OCI-LY3 (cell line): ENCODE measurements around the gene IFFO2.

Experiments
- H2AFZ ChIP-seq: fragments of 200-600, 300-600 bp; shearing (Covaris generic); 2 replicates; pipeline ENCODE4 v1.6.0; 2014; ENCODE audit warnings: antibody characterized with exemption, low read depth, low read length
- H3K27ac ChIP-seq: fragments of 200-600, 300-600 bp; sonication (generic); 2 replicates; pipeline ENCODE4 v1.5.1; 2014; ENCODE audit warnings: mild to moderate bottlenecking, low read length, moderate library complexity, mixed read lengths
- H3K27me3 ChIP-seq: fragments of 200-600, 300-600 bp; sonication (generic); 2 replicates; pipeline ENCODE4 v1.6.1; 2014; ENCODE audit warnings: low read depth, low read length, mixed read lengths
- H3K36me3 ChIP-seq: fragments of 200-600, 300-600 bp; sonication (generic); replicated peaks from 2 replicates; pipeline ENCODE3; 2014; ENCODE audit warnings: low read depth, low read length, mixed read lengths
- H3K4me1 ChIP-seq: fragments of 300-600, 200-600 bp; sonication (generic); 2 replicates; pipeline ENCODE4 v1.6.1; 2014; ENCODE audit warnings: low read length, mixed read lengths
- H3K4me2 ChIP-seq: fragments of 200-600, 300-600 bp; sonication (generic); 2 replicates; pipeline ENCODE4 v1.6.1; 2014; ENCODE audit warnings: low read length, mixed read lengths
- H3K4me3 ChIP-seq: fragments of 300-600, 200-600 bp; sonication (generic); 2 replicates; pipeline ENCODE4 v1.5.1; 2014; ENCODE audit warnings: antibody characterized with exemption, mild to moderate bottlenecking, low read length, moderate library complexity
- H3K79me2 ChIP-seq: fragments of 300-600, 200-600 bp; shearing (Covaris generic); 2 replicates; pipeline ENCODE4 v1.6.1; 2014; ENCODE audit warnings: mild to moderate bottlenecking, low read length, mixed read lengths
- H3K9ac ChIP-seq: fragments of 300-600, 200-600 bp; shearing (Covaris generic); 2 replicates; pipeline ENCODE4 v1.6.0; 2014; ENCODE audit warnings: mild to moderate bottlenecking, low read length, moderate library complexity
- H3K9me3 ChIP-seq: fragments of 200-600, 300-600 bp; shearing (Covaris generic); 2 replicates; pipeline ENCODE4 v1.6.1; 2014; ENCODE audit warnings: low read length, mixed read lengths; ENCODE audit not compliant: insufficient read depth
- H4K20me1 ChIP-seq: fragments of 200-600, 300-600 bp; sonication (generic); 2 replicates; pipeline ENCODE4 v1.6.1; 2016; ENCODE audit warnings: low read length, mixed read lengths; ENCODE audit not compliant: insufficient read depth
- EZH2phosphoT487 ChIP-seq: fragments of 200-600 bp; shearing (Covaris generic); IDR thresholded peaks from 2 replicates; pipeline ENCODE4 v1.6.1; 2018; ENCODE audit warnings: antibody characterized with exemption, mixed run types, low read depth
- TF ChIP-seq, protein P1 (sequence below): fragments of 200-600, 300-600 bp; sonication (generic); IDR thresholded peaks from 2 replicates; pipeline ENCODE4 v1.5.1; 2014; ENCODE audit warnings: antibody characterized with exemption, low read length, low read depth

IFFO2 gene

DNA sequence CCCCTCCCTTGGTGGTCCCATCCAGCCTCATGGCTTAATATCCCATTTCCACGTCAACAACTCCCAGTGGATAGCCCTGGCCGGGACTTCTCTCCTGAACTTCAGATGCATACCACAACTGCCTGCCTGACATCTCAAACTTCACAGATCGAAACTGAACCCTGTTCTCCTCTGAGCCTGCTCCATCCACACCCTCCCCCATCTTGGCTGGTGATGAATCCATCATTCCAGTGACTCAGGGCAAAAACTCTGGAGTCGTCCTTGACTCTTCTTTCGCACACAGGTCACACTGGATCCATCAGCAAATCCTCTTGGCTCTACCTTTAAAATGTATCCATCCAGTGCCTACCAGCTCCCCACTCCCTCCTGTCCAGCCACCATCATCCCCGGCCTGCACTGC lies 100.9 kb downstream of the IFFO2 start:
- Histone ChIP-seq H3K9ac (no peak overlapping the region), H3K79me2 (no peaks in the 10 kb centered on the region)
- TF ChIP-seq EZH2phosphoT487 = no peak
- TF ChIP-seq, protein P1, sequence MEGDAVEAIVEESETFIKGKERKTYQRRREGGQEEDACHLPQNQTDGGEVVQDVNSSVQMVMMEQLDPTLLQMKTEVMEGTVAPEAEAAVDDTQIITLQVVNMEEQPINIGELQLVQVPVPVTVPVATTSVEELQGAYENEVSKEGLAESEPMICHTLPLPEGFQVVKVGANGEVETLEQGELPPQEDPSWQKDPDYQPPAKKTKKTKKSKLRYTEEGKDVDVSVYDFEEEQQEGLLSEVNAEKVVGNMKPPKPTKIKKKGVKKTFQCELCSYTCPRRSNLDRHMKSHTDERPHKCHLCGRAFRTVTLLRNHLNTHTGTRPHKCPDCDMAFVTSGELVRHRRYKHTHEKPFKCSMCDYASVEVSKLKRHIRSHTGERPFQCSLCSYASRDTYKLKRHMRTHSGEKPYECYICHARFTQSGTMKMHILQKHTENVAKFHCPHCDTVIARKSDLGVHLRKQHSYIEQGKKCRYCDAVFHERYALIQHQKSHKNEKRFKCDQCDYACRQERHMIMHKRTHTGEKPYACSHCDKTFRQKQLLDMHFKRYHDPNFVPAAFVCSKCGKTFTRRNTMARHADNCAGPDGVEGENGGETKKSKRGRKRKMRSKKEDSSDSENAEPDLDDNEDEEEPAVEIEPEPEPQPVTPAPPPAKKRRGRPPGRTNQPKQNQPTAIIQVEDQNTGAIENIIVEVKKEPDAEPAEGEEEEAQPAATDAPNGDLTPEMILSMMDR = no peak

DNA sequence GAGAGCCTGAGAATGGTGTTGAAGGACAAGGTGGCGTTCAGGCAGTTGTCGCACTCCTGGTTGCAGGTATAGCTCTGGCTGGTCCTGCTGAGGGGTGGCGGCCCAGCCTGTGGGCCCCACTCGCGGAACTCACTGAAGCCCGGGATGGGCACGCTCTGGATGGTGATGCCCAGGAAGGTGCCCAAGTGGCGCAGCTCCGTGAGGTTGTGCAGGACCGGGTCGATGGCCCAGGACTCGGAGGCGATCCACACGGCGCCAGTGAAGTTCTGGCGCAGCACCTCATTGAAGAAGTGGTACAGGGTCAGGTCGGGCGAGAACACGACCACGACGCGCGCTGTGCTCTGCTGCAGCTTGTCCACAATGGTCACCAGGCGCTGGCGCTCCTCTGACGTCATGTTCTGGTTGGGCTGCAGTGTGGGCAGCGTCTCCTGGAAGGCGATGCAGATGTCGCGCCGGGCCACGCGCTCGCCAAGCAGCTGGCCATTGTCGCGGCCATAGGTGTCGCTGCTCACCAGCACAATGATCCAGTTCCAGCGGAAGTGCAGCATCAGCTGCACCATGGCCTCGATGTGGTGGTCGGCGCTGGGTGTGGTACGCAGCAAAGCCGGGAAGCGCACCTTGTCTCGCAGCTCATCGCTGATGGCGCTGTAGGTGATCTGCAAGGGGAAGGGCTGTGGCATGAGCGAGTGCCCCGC lies 102.0 kb downstream of the IFFO2 start:
- no peak overlapping the region for H3K4me2 ChIP-seq
- no peak overlapping the region for H3K9ac ChIP-seq
- TF ChIP-seq, protein P1 = no peak
- TF ChIP-seq EZH2phosphoT487 = no peak
- H3K4me3 ChIP-seq = no peak overlapping the region
- H3K27ac ChIP-seq = no peak overlapping the region
- no peaks in the 10 kb centered on the region for H3K79me2 ChIP-seq
- H4K20me1 ChIP-seq = no peaks in the 10 kb centered on the region
- no peaks in the 10 kb centered on the region for H3K36me3 ChIP-seq
- H3K9me3 ChIP-seq = no peaks in the 10 kb centered on the region
- H2AFZ ChIP-seq = no peak overlapping the region
- H3K4me1 ChIP-seq = no peaks in the 10 kb centered on the region
- no peaks in the 10 kb centered on the region for H3K27me3 ChIP-seq

More for the DNA sequence above, 100.9 kb downstream of the IFFO2 start:
- Histone ChIP-seq H3K4me2 (no peak overlapping the region), H3K4me1 (no peaks in the 10 kb centered on the region), H3K4me3 (no peak overlapping the region), H3K9me3 (no peaks in the 10 kb centered on the region), H3K27ac (no peak overlapping the region), H4K20me1 (no peaks in the 10 kb centered on the region), H2AFZ (no peak overlapping the region), H3K36me3 (no peaks in the 10 kb centered on the region), H3K27me3 (no peaks in the 10 kb centered on the region)
